ENCODE results near the gene WTIP.

- no peak for TF ChIP-seq CTCF (IDR thresholded peaks at IDR 0.05)
- no peak for TF ChIP-seq POLR2A (IDR thresholded peaks at IDR 0.05)
Observed at GRCh38 chr19:34559045-34559444, 77.5 kb downstream of the WTIP start.

Data from lower leg skin (tissue), 3 donors.